Stomach (tissue), 9 donors: Measurements from ENCODE around the gene ARF4. TPM values are rescaled to one million over a fixed set of nuclear protein-coding genes. Genes with fewer than 3 reads are reported as not detected.
"Not testable (repeated sequence)": the region's sequence is repeated elsewhere in the genome, so short reads cannot be mapped to it uniquely, and the experiment has no call there.

Source experiments
- DNase-seq, 2 donors: peaks; one replicate each; pipeline versions ENCODE4 v3.0.0 to v3.0.0-alpha.2; 2013 to 2019
- H3K27ac ChIP-seq, 5 donors: fragments of 200-600 bp in 4 of 5; sonication (generic) in 4 of 5; one replicate each; pipeline ENCODE4 v1.5.1; 2013 to 2019; ENCODE audit warnings: mild to moderate bottlenecking in 1 of 5, moderate library complexity in 1 of 5
- H3K27me3 ChIP-seq, 3 donors: fragments of 200-600 bp; sonication (generic); one replicate each; pipeline ENCODE4 v1.5.1; 2017 to 2019; ENCODE audit warnings: mixed run types in 1 of 3
- H3K36me3 ChIP-seq, 4 donors: fragments of 200-600 bp; sonication (generic); 1 replicate in 3 of 4; 2 replicates in 1 of 4; pipeline ENCODE4 v1.5.1; 2016 to 2019
- H3K4me1 ChIP-seq, 4 donors: fragments of 200-600 bp; sonication (generic); one replicate each; pipeline ENCODE4 v1.5.1; 2016 to 2019
- H3K4me3 ChIP-seq, 4 donors: fragments of 200-600 bp; sonication (generic) in 3 of 4; one replicate each; pipeline ENCODE4 v1.5.1; 2016 to 2019; ENCODE audit warnings: mild to moderate bottlenecking in 1 of 4
- H3K9me3 ChIP-seq, 4 donors: fragments of 200-600 bp; sonication (generic); one replicate each; pipeline ENCODE4 v1.5.1; 2016 to 2019
- CTCF ChIP-seq, 7 experiments: fragments of 450-650 bp in 4 of 7; fragments of 200-600 bp in 3 of 7; sonication (generic) in 3 of 7; IDR thresholded peaks; one replicate each; pipeline ENCODE4 v1.5.1; 2016 to 2019; ENCODE audit warnings: antibody characterized with exemption in 7 of 7, control low read depth in 2 of 7, mild to moderate bottlenecking in 1 of 7
- EP300 ChIP-seq: sonication (generic); formaldehyde crosslinking; IDR thresholded peaks from one replicate; pipeline ENCODE4 v1.6.1; 2017; ENCODE audit warnings: antibody characterized with exemption
- POLR2A ChIP-seq, 4 donors: fragments of 450-650 bp; IDR thresholded peaks; one replicate each; pipeline ENCODE4 v1.6.1; 2016; ENCODE audit warnings: antibody characterized with exemption in 4 of 4, control low read depth in 2 of 4, mild to moderate bottlenecking in 1 of 4, moderate library complexity in 1 of 4
- POLR2AphosphoS5 ChIP-seq, 3 donors: sonication (generic); formaldehyde crosslinking; IDR thresholded peaks; one replicate each; pipeline ENCODE4 v1.6.1; 2016; ENCODE audit warnings: antibody characterized with exemption in 3 of 3
- WGBS, 5 donors: extraction: QIAGEN DNeasy Blood & Tissue Kit in 3 of 5; methylation state at CpG; one replicate each; pipeline versions ENCODE4 v1.1.5 to v1.1.7; 2013 to 2018; 5-methylcytosine and 5-hydroxymethylcytosine counted together
- intact Hi-C: fragments of 100-400 bp; cut with DNase I; formaldehyde crosslinking; loops from one replicate; pipeline ENCODE4 v1.15.1; 2023; ENCODE audit warnings: low total_unique reads
- polyA plus RNA-seq, 3 donors: library from polyadenylated mRNA; stranded (reverse); fragments of 200-250 nt; gene quantifications; one replicate each; pipeline ENCODE4 v1.2.3, GENCODE V29; 2013
- total RNA-seq, 5 donors: library from RNA; depleted of rRNA; stranded (reverse); fragments of >200 nt; gene quantifications; one replicate each; pipeline versions ENCODE4 v1.1.0 to v1.2.3, GENCODE V29; 2014 to 2016
- donor health status: healthy with polysubstance abuse.
- donor health status: Bipolar disorder and iron deficiency.
- donor health status: healthy.

Gene ARF4
- total and polyA plus RNA-seq, 8 donors, result 12.8 to 180 (median 115) TPM

- intact Hi-C loops, result no loop called here
- H3K4me3 ChIP-seq, result no peak overlapping the region
- H3K4me1 ChIP-seq, result no peaks in the 10 kb centered on the region
- H3K27me3 ChIP-seq, result no peaks in the 10 kb centered on the region
- H3K9me3 ChIP-seq, result no peaks in the 10 kb centered on the region
- DNase-seq, result no peak
- no peak overlapping the region for H3K27ac ChIP-seq
- peaks cover 21 to 98% (median 93%) of the 10 kb centered on the region in 4 donors for H3K36me3 ChIP-seq
- TF ChIP-seq POLR2A (IDR thresholded peaks at IDR 0.05) (no peak), EP300 (no peak), CTCF (IDR thresholded peaks at IDR 0.05) (no peak), POLR2AphosphoS5 (IDR thresholded peaks at IDR 0.05) (no peak)
Observed at GRCh38 chr3:57637391-57637790, 40.2 kb upstream of the ARF4 start.

- 83 to 99% (median 96%) methylated on average over 3 of the region's 3 CpGs for WGBS, 5 donors
- H3K27ac ChIP-seq, H3K27me3 ChIP-seq, H3K4me1 ChIP-seq, intact Hi-C loops, DNase-seq, H3K4me3 ChIP-seq, H3K9me3 ChIP-seq: not testable (repeated sequence)
- peaks cover 34 to 96% (median 93%) of the 10 kb centered on the region in 4 donors for H3K36me3 ChIP-seq
Observed at GRCh38 chr3:57634259-57634658, 37.1 kb upstream of the ARF4 start.

GRCh38 chr3:57627976-57628375 is 30.8 kb upstream of the ARF4 start:
- peaks cover 52 to 96% (median 96%) of the 10 kb centered on the region in 4 donors for H3K36me3 ChIP-seq
- H3K9me3 ChIP-seq, result no peaks in the 10 kb centered on the region
- no peaks in the 10 kb centered on the region for H3K4me1 ChIP-seq
- intact Hi-C loops, result no loop called here
- 79 to 88% (median 82%) methylated on average over 6 of the region's 6 CpGs for WGBS, 5 donors
- H3K27ac ChIP-seq, result no peak overlapping the region
- peak in 1 of 2 donors; percentile 49 for DNase-seq
- no peaks in the 10 kb centered on the region for H3K27me3 ChIP-seq
- TF ChIP-seq CTCF (IDR thresholded peaks at IDR 0.05), result no peak
- TF ChIP-seq POLR2AphosphoS5 (IDR thresholded peaks at IDR 0.05), result no peak
- no peak for TF ChIP-seq POLR2A (IDR thresholded peaks at IDR 0.05)
- TF ChIP-seq EP300, result no peak
- no peak overlapping the region for H3K4me3 ChIP-seq

DNA sequence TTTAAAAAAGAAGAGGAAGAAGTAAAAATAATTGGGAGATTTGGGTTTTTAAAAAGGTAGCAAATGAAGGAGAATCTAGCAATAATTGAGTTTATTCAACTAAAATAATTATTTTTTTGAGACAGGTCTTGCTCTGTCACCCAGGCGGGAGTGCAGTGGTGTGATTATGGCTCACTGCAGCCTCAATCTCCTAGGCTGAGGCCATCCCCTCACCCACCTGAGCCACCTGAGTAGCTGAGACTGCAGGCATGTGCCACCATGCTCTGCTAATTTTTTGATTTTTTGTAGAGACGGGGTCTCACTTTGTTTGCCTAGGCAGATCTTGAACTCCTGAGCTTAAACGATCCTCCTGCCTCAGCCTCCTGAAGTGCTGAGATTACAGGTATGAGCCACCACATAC is 27.7 kb upstream of the ARF4 start:
- Histone ChIP-seq H3K4me1 (no peaks in the 10 kb centered on the region), H3K27me3 (no peaks in the 10 kb centered on the region), H3K9me3 (no peaks in the 10 kb centered on the region), H3K36me3 (peaks cover 35 to 84% (median 79%) of the 10 kb centered on the region in 4 donors), H3K4me3 (no peak overlapping the region), H3K27ac (no peak overlapping the region)
- 73 to 96% (median 95%) methylated on average over 3 of the region's 3 CpGs for WGBS, 5 donors
- no peak for DNase-seq
- intact Hi-C loops, result no loop called here
- TF ChIP-seq POLR2A (IDR thresholded peaks at IDR 0.05) (no peak), POLR2AphosphoS5 (IDR thresholded peaks at IDR 0.05) (no peak), CTCF (IDR thresholded peaks at IDR 0.05) (no peak), EP300 (no peak)

- intact Hi-C loops, result no loop called here
- peaks cover 18 to 66% (median 60%) of the 10 kb centered on the region in 4 donors for H3K36me3 ChIP-seq
- no peak for DNase-seq
- no peaks in the 10 kb centered on the region for H3K9me3 ChIP-seq
- H3K4me1 ChIP-seq, result no peaks in the 10 kb centered on the region
- no peak overlapping the region for H3K27ac ChIP-seq
- no peak overlapping the region for H3K4me3 ChIP-seq
- H3K27me3 ChIP-seq, result no peaks in the 10 kb centered on the region
- TF ChIP-seq CTCF (IDR thresholded peaks at IDR 0.05) (no peak), EP300 (no peak), POLR2AphosphoS5 (IDR thresholded peaks at IDR 0.05) (no peak), POLR2A (IDR thresholded peaks at IDR 0.05) (no peak)
Observed at GRCh38 chr3:57622362-57622761, 25.2 kb upstream of the ARF4 start.
